ENCODE data around the gene CSMD2. TPM values are rescaled to one million over a fixed set of nuclear protein-coding genes. Genes with fewer than 3 reads are reported as not detected.

The CSMD2 gene
- total RNA-seq, 4 donors from 2014 or later = 0.16 to 1.00 (median 0.27) TPM; not detected in 1

- Histone ChIP-seq H3K4me3 (no peak overlapping the region), H3K36me3 (no peaks in the 10 kb centered on the region), H3K4me1 (no peaks in the 10 kb centered on the region), H3K27me3 (no peaks in the 10 kb centered on the region), H3K27ac (no peak overlapping the region), H3K9me3 (no peaks in the 10 kb centered on the region)
- intact Hi-C loops (cut with DNase I; ENCODE audit: low total_unique reads) = no loop called here
- DNase-seq = no peak
- TF ChIP-seq POLR2A (IDR thresholded peaks at IDR 0.05) (no peak), CTCF (IDR thresholded peaks at IDR 0.05) (no peak), POLR2AphosphoS5 (IDR thresholded peaks at IDR 0.05) (no peak)
- 70 to 83% methylated on average over 2 of the region's 2 CpGs for WGBS, 2 donors (ENCODE audit: low coverage in 1 of 2)
- in situ Hi-C loops (cut with MboI; ENCODE audit: low pct_ligation_motif_present in 1 of 4, low pct_unique_long_range_greater_than_20kb in 1 of 4, low sequenced_read_pairs in 3 of 4) = no loop called here
Observed at GRCh38 chr1:33548319-33548718, 616.7 kb downstream of the CSMD2 start.

GRCh38 chr1:33547576-33547975 lies 617.5 kb downstream of the CSMD2 start:
- H3K27me3 ChIP-seq = no peaks in the 10 kb centered on the region
- H3K4me3 ChIP-seq = no peak overlapping the region
- no peak overlapping the region for H3K27ac ChIP-seq
- TF ChIP-seq POLR2AphosphoS5 (IDR thresholded peaks at IDR 0.05) (no peak), CTCF (IDR thresholded peaks at IDR 0.05) (no peak), POLR2A (IDR thresholded peaks at IDR 0.05) (no peak)
- no peaks in the 10 kb centered on the region for H3K4me1 ChIP-seq
- DNase-seq = no peak
- no peaks in the 10 kb centered on the region for H3K36me3 ChIP-seq
- WGBS, 2 donors (ENCODE audit: low coverage in 1 of 2) = 49 to 88% methylated on average over 1 to 3 of the region's 3 CpGs
- in situ Hi-C loops (cut with MboI; ENCODE audit: low pct_ligation_motif_present in 1 of 4, low pct_unique_long_range_greater_than_20kb in 1 of 4, low sequenced_read_pairs in 3 of 4) (no loop called here), intact Hi-C loops (cut with DNase I; ENCODE audit: low total_unique reads) (no loop called here)
- H3K9me3 ChIP-seq = no peaks in the 10 kb centered on the region

- Histone ChIP-seq H3K9me3 (no peaks in the 10 kb centered on the region), H3K27ac (no peak overlapping the region), H3K4me1 (no peaks in the 10 kb centered on the region), H3K4me3 (no peak overlapping the region), H3K36me3 (no peaks in the 10 kb centered on the region), H3K27me3 (no peaks in the 10 kb centered on the region)
- DNase-seq = no peak
- intact Hi-C loops (cut with DNase I; ENCODE audit: low total_unique reads) (no loop called here), in situ Hi-C loops (cut with MboI; ENCODE audit: low pct_ligation_motif_present in 1 of 4, low pct_unique_long_range_greater_than_20kb in 1 of 4, low sequenced_read_pairs in 3 of 4) (no loop called here)
- TF ChIP-seq POLR2AphosphoS5 (IDR thresholded peaks at IDR 0.05) (no peak), EP300 (IDR thresholded peaks at IDR 0.05; ENCODE audit: low read depth) (no peak), CTCF (IDR thresholded peaks at IDR 0.05) (no peak), POLR2A (IDR thresholded peaks at IDR 0.05) (no peak)
- WGBS, 2 donors (ENCODE audit: low coverage in 1 of 2) = 94% methylated on average over 6 of the region's 6 CpGs; no CpG with 5 or more reads in 1 of the 2 donors
Observed at GRCh38 chr1:33541966-33542365, 623.1 kb downstream of the CSMD2 start.

GRCh38 chr1:33537885-33538284 lies 627.1 kb downstream of the CSMD2 start:
- H3K27me3 ChIP-seq = no peaks in the 10 kb centered on the region
- intact Hi-C loops (cut with DNase I; ENCODE audit: low total_unique reads) = no loop called here
- H3K27ac ChIP-seq = no peak overlapping the region
- WGBS, 2 donors (ENCODE audit: low coverage in 1 of 2) = 86 to 94% methylated on average over 5 of the region's 5 CpGs
- no peak for TF ChIP-seq POLR2A (IDR thresholded peaks at IDR 0.05)
- no peak for TF ChIP-seq POLR2AphosphoS5 (IDR thresholded peaks at IDR 0.05)
- no peak for TF ChIP-seq CTCF (IDR thresholded peaks at IDR 0.05)
- no peak for TF ChIP-seq EP300 (IDR thresholded peaks at IDR 0.05; ENCODE audit: low read depth)
- H3K36me3 ChIP-seq = no peaks in the 10 kb centered on the region
- no peaks in the 10 kb centered on the region for H3K4me1 ChIP-seq
- in situ Hi-C loops (cut with MboI; ENCODE audit: low pct_ligation_motif_present in 1 of 4, low pct_unique_long_range_greater_than_20kb in 1 of 4, low sequenced_read_pairs in 3 of 4) = no loop called here
- H3K4me3 ChIP-seq = no peak overlapping the region
- DNase-seq = no peak
- no peaks in the 10 kb centered on the region for H3K9me3 ChIP-seq

Data from transverse colon (tissue), 4 donors.